CD8-positive, alpha-beta memory T cell (primary cell): ENCODE measurements around the gene MDM4. TPM values are rescaled to one million over a fixed set of nuclear protein-coding genes. Genes with fewer than 3 reads are reported as not detected.

Experiments used
- CTCF ChIA-PET: fragments of 350-600 bp; sonication (Branson Sonifier 250); formaldehyde crosslinking; loops from one replicate; lab custom pipeline; 2021; ENCODE audit warnings: antibody characterized with exemption; lab: Charles Lee
- POLR2A ChIA-PET: fragments of 350-600 bp; sonication (Branson Sonifier 250); formaldehyde crosslinking; loops from one replicate; lab custom pipeline; 2021; ENCODE audit warnings: antibody characterized with exemption; lab: Charles Lee
- DNase-seq, 5 donors: peaks; one replicate each; pipeline versions ENCODE4 v3.0.0 to v3.0.0-alpha.2; 2020 to 2022; ENCODE audit warnings: mixed read lengths in 1 of 5
- H3K27ac ChIP-seq: one replicate; pipeline ENCODE4 v1.7.0; 2013; ENCODE audit warnings: low read depth, mild to moderate bottlenecking, low read length, moderate library complexity
- H3K27me3 ChIP-seq: 2 replicates; pipeline ENCODE4 v1.7.0; 2013; ENCODE audit warnings: low read length, mild to moderate bottlenecking; ENCODE audit not compliant: insufficient read depth, poor library complexity, severe bottlenecking
- H3K36me3 ChIP-seq: 2 replicates; pipeline ENCODE4 v1.7.0; 2013; ENCODE audit warnings: mild to moderate bottlenecking, low read length, moderate library complexity; ENCODE audit not compliant: insufficient read depth
- H3K4me1 ChIP-seq: 2 replicates; pipeline ENCODE4 v1.7.0; 2013; ENCODE audit warnings: mild to moderate bottlenecking, low read length, moderate library complexity; ENCODE audit not compliant: insufficient read depth
- H3K4me3 ChIP-seq: 2 replicates; pipeline ENCODE4 v1.7.0; 2013; ENCODE audit warnings: mild to moderate bottlenecking, low read length
- H3K9me3 ChIP-seq: 2 replicates; pipeline ENCODE4 v1.7.0; 2013; ENCODE audit warnings: mild to moderate bottlenecking, low read length
- H3K27ac Mint-ChIP-seq, 8 donors: one replicate each; pipeline ENCODE4 v1.8.0; 2020 to 2021; ENCODE audit warnings: mixed read lengths in 8 of 8, mild to moderate bottlenecking in 6 of 8, inconsistent platforms in 3 of 8, moderate library complexity in 3 of 8
- H3K27me3 Mint-ChIP-seq, 2 donors: one replicate each; pipeline ENCODE4 v1.8.0; 2020 to 2021; ENCODE audit warnings: mixed read lengths in 2 of 2, mild to moderate bottlenecking in 1 of 2, moderate library complexity in 1 of 2
- H3K36me3 Mint-ChIP-seq, 3 donors: one replicate each; pipeline ENCODE4 v1.8.0; 2020 to 2021; ENCODE audit warnings: mixed read lengths in 3 of 3, inconsistent platforms in 1 of 3, mild to moderate bottlenecking in 1 of 3
- H3K4me1 Mint-ChIP-seq, 3 donors: one replicate each; pipeline ENCODE4 v1.8.0; 2020 to 2021; ENCODE audit warnings: mixed read lengths in 3 of 3, inconsistent platforms in 1 of 3, mild to moderate bottlenecking in 1 of 3
- H3K4me3 Mint-ChIP-seq, 7 donors: one replicate each; pipeline ENCODE4 v1.8.0; 2020 to 2021; ENCODE audit warnings: mixed read lengths in 7 of 7, mild to moderate bottlenecking in 6 of 7, moderate library complexity in 4 of 7, inconsistent platforms in 2 of 7
- H3K9me3 Mint-ChIP-seq, 5 donors: one replicate each; pipeline ENCODE4 v1.8.0; 2020 to 2022; ENCODE audit warnings: mixed read lengths in 5 of 5, mild to moderate bottlenecking in 3 of 5, moderate library complexity in 2 of 5, inconsistent platforms in 1 of 5
- polyA plus RNA-seq: library from polyadenylated mRNA; unstranded; fragments of 300-500 nt; fragmentation: Illumina TruSeq; gene quantifications from one replicate; pipeline ENCODE4 v1.2.3, GENCODE V29; 2021
- total RNA-seq, 2 experiments: library from RNA; stranded (reverse); gene quantifications; one replicate each; pipeline ENCODE4 v1.2.3, GENCODE V29; 2021

MDM4 gene
- total and polyA plus RNA-seq, 3 experiments from 2014 or later, result 13.6 to 80.7 (median 80.7) TPM

DNA sequence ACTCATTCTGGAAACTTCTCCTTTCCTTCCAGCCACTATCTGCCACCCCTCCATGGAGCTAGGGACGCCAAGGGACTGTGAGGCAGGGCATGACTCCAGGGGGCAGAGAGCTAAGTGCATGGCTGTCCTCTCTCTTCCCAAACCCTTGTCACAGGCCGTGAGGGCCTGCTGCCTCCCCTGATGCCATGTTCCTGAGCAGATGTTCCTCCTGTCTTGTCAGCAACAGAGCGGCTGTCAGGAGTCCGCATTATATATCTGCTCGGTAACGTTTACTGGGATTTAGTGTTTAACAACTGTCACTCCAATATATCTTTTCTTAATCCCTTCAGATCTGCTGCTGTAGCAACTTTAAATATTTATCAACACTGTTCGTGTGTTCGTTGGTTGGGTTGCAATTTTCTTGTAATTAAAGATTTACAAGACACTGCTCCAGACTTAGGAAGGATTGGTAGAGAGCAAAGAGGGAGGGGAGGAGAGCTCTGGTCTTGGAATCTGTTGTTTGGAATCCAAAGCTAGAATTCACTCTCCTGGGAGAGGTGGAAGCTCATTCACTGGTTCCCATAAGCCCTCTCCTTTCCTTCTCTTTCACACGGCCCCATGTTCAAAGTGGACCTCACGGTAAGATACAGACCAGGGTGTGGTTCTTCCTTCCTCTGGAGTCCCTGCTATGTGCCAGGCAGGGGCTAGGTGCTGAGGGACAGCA, 76.2 kb downstream of the MDM4 start:
- Histone ChIP-seq H3K4me1 (no peaks in the 10 kb centered on the region), H3K4me3 (no peak overlapping the region), H3K27me3 (no peaks in the 10 kb centered on the region), H3K27ac (no peak overlapping the region), H3K36me3 (no peaks in the 10 kb centered on the region), H3K9me3 (no peaks in the 10 kb centered on the region)
- H3K27ac Mint-ChIP-seq, result no peak overlapping the region
- H3K4me1 Mint-ChIP-seq, result peaks cover 0 to 1% (median 0%) of the 10 kb centered on the region in 3 donors
- no peaks in the 10 kb centered on the region for H3K9me3 Mint-ChIP-seq
- POLR2A ChIA-PET, result no interaction called here
- H3K36me3 Mint-ChIP-seq, result peaks cover 0 to 10% (median 6%) of the 10 kb centered on the region in 3 donors
- no peak overlapping the region for H3K4me3 Mint-ChIP-seq
- CTCF ChIA-PET, result no interaction called here
- no peak for DNase-seq
- H3K27me3 Mint-ChIP-seq, result no peaks in the 10 kb centered on the region

DNA sequence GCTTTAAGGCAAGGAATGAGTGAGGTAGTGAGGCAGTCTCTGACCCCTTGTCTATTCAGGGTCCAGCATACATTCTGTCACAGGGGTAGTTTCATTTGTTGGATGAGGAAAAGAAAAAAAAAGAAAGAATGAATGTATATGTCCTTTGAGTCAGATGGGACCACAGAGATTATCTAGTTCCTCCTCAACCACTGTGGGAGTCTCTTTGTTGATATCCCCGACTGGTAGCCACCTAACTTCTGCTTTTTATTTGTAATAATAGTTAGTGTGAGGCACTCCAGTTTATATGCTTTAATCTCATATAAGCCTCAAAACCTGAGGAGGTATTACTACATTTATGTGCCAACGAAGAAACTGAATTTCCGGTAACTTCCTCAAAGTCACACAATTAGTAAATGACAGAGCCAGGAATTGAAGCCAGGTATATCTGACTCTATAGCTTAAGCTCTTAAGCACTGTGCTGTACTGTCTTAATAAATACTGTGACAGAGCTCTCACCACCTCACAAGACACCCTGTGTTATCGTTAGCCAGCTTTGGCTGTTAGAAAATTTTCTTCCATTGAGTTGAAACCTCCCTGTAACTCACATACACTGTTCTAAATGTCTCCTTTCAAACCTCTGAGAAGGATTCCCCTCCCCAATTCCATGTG, 82.2 kb downstream of the MDM4 start:
- DNase-seq, result no peak
- peak overlapping the region in 1 of 8 donors; percentile 10 for H3K27ac Mint-ChIP-seq
- H3K4me3 ChIP-seq, result no peak overlapping the region
- H3K4me3 Mint-ChIP-seq, result no peak overlapping the region
- H3K36me3 Mint-ChIP-seq, result peaks cover 10 to 18% (median 12%) of the 10 kb centered on the region in 3 donors
- no peak overlapping the region for H3K27ac ChIP-seq
- POLR2A ChIA-PET, result interaction anchor here (0.6 kb wide), 1 partner anchor 583 kb away, joined by 16 read pairs; no protein-coding TSS in a partner anchor
- H3K9me3 Mint-ChIP-seq, result no peaks in the 10 kb centered on the region
- CTCF ChIA-PET, result no interaction called here
- no peaks in the 10 kb centered on the region for H3K9me3 ChIP-seq
- no peaks in the 10 kb centered on the region for H3K4me1 Mint-ChIP-seq
- no peaks in the 10 kb centered on the region for H3K36me3 ChIP-seq
- no peaks in the 10 kb centered on the region for H3K27me3 Mint-ChIP-seq
- H3K4me1 ChIP-seq, result no peaks in the 10 kb centered on the region
- H3K27me3 ChIP-seq, result no peaks in the 10 kb centered on the region

DNA sequence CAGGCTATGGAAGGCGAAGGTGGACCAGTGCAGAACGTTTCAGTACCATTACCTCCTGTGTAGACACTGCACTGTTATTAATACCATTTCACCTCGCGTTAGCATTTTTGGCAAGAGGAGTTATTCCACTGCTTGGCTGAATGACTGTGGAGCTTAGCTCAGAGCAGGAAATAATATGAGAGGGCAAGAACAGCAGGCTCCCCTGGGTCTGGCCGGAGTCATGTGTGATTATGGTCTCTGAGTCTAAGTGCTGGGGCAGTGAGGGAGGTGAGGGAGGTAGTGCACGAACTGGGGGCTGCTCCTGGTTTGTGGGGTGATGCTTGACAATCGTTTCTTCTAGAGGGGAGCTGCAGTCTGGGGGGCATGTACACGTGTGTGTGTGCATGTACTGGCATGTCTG, 82.9 kb downstream of the MDM4 start:
- Mint-ChIP-seq H3K27me3 (no peaks in the 10 kb centered on the region), H3K4me1 (no peaks in the 10 kb centered on the region), H3K36me3 (peaks cover 10 to 18% (median 12%) of the 10 kb centered on the region in 3 donors), H3K4me3 (no peak overlapping the region), H3K9me3 (no peaks in the 10 kb centered on the region), H3K27ac (peak overlapping the region in 1 of 8 donors; percentile 16)
- no peaks in the 10 kb centered on the region for H3K36me3 ChIP-seq
- POLR2A ChIA-PET, result no interaction called here
- H3K27ac ChIP-seq, result no peak overlapping the region
- no peak overlapping the region for H3K4me3 ChIP-seq
- no peaks in the 10 kb centered on the region for H3K4me1 ChIP-seq
- no peak for DNase-seq
- H3K9me3 ChIP-seq, result no peaks in the 10 kb centered on the region
- no peaks in the 10 kb centered on the region for H3K27me3 ChIP-seq
- CTCF ChIA-PET, result no interaction called here

DNA sequence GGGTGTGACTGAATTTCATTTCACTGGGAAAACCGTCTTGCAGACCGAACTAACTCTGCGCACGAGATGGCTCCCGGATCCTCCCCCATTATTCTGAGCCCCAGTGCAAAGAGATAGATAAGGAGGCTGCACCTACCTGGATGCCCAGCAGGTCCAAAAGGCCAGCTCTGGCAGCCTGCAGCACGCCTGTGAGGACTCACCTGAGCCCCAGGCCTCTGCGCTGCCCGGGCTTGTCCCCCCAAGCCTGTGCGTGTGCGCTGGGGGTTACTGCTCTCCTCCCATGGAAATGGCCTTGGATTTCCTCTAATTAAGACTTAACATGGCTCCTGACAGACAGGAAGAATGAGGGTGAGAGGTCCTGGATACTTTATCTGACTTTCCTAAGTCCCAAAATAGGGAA, 83.4 kb downstream of the MDM4 start:
- Histone ChIP-seq H3K36me3 (no peaks in the 10 kb centered on the region), H3K27me3 (no peaks in the 10 kb centered on the region), H3K27ac (no peak overlapping the region), H3K4me1 (no peaks in the 10 kb centered on the region), H3K9me3 (no peaks in the 10 kb centered on the region), H3K4me3 (no peak overlapping the region)
- Mint-ChIP-seq H3K9me3 (no peaks in the 10 kb centered on the region), H3K4me3 (no peak overlapping the region), H3K36me3 (peaks cover 10 to 18% (median 12%) of the 10 kb centered on the region in 3 donors), H3K27me3 (no peaks in the 10 kb centered on the region), H3K27ac (no peak overlapping the region), H3K4me1 (no peaks in the 10 kb centered on the region)
- ChIA-PET POLR2A (no interaction called here), CTCF (no interaction called here)
- DNase-seq, result no peak

DNA sequence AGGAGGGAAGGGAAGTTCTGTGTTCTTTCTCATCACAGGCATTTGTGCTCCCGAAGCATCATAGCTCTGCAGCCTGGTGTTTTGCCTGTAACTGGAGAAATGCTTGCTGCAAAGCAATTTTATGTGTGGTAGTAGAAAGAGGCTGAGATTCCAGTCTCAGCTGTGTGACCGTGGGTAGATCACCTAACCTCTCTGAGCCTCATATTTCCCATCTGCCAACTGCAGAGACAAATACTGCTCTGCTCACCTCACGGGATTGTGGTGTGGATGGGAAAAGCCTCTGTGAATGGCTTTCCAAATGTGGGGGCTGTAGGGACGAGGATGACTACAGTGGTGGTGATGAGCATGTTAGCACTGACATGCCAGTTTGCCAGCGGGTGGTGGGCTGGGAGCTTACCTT, 84.0 kb downstream of the MDM4 start:
- Histone ChIP-seq H3K27me3 (no peaks in the 10 kb centered on the region), H3K27ac (no peak overlapping the region), H3K4me1 (no peaks in the 10 kb centered on the region), H3K4me3 (no peak overlapping the region), H3K36me3 (no peaks in the 10 kb centered on the region), H3K9me3 (no peaks in the 10 kb centered on the region)
- no peaks in the 10 kb centered on the region for H3K9me3 Mint-ChIP-seq
- DNase-seq, result no peak
- H3K4me1 Mint-ChIP-seq, result no peaks in the 10 kb centered on the region
- CTCF ChIA-PET, result no interaction called here
- H3K27me3 Mint-ChIP-seq, result no peaks in the 10 kb centered on the region
- POLR2A ChIA-PET, result no interaction called here
- H3K36me3 Mint-ChIP-seq, result peaks cover 10 to 18% (median 12%) of the 10 kb centered on the region in 3 donors
- no peak overlapping the region for H3K27ac Mint-ChIP-seq
- H3K4me3 Mint-ChIP-seq, result no peak overlapping the region

DNA sequence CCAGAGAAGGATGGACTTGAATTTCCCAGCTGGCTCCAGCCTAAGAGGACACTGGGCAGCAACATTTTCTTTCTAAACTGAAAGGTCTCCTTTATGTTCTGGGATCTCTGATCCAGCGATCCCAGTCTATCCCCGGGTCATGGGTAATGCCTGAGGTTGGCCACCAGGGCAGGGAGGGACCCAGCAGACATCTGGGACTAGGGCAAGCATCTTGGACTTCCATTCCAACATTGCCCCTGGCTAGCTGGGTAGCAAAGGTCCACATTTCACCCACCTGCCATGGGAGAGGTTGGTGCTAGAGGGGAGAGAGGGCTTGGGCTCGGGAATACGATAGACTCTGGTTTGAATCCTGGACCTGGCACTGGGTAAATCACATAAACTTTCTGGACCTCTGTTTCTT, 84.8 kb downstream of the MDM4 start:
- Mint-ChIP-seq H3K9me3 (no peaks in the 10 kb centered on the region), H3K36me3 (peaks cover 8 to 13% (median 10%) of the 10 kb centered on the region in 3 donors), H3K4me1 (no peaks in the 10 kb centered on the region), H3K27ac (no peak overlapping the region), H3K27me3 (peaks cover under 1 to 1% of the 10 kb centered on the region in 2 donors), H3K4me3 (no peak overlapping the region)
- ChIA-PET POLR2A (no interaction called here), CTCF (no interaction called here)
- no peaks in the 10 kb centered on the region for H3K36me3 ChIP-seq
- DNase-seq, result no peak
- no peak overlapping the region for H3K27ac ChIP-seq
- no peaks in the 10 kb centered on the region for H3K4me1 ChIP-seq
- H3K27me3 ChIP-seq, result no peaks in the 10 kb centered on the region
- no peak overlapping the region for H3K4me3 ChIP-seq
- no peaks in the 10 kb centered on the region for H3K9me3 ChIP-seq

DNA sequence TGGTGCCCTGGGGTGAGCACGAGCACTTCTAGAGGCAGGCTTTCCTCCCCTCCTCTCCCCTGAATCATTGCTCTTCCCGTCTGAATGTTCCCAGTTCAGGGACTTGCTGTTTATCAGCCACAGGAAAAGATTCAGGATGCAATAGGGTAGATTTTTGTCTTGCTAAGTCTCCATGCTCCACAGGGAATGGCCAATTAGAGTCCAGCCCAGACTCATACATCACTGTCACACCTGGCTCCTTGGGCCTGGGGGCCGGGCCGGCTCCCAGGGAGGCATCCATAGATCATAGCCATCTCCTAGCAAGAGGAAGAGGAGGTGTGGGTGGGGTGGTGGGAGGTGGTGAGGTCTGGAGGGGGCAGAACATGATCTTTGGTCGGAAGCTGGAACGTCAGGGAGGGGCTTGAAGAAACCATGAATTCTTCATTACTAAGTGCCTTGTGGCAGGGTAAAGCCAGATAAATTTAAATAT, 85.9 kb downstream of the MDM4 start:
- no peaks in the 10 kb centered on the region for H3K9me3 Mint-ChIP-seq
- H3K27me3 Mint-ChIP-seq, result peaks cover 1 to 11% of the 10 kb centered on the region in 2 donors
- peaks cover 6 to 10% (median 9%) of the 10 kb centered on the region in 3 donors for H3K36me3 Mint-ChIP-seq
- Histone ChIP-seq H3K27ac (no peak overlapping the region), H3K9me3 (no peaks in the 10 kb centered on the region), H3K36me3 (no peaks in the 10 kb centered on the region), H3K27me3 (no peaks in the 10 kb centered on the region), H3K4me1 (no peaks in the 10 kb centered on the region), H3K4me3 (no peak overlapping the region)
- H3K4me3 Mint-ChIP-seq, result no peak overlapping the region
- no peak for DNase-seq
- no peak overlapping the region for H3K27ac Mint-ChIP-seq
- ChIA-PET POLR2A (no interaction called here), CTCF (no interaction called here)
- H3K4me1 Mint-ChIP-seq, result no peaks in the 10 kb centered on the region

DNA sequence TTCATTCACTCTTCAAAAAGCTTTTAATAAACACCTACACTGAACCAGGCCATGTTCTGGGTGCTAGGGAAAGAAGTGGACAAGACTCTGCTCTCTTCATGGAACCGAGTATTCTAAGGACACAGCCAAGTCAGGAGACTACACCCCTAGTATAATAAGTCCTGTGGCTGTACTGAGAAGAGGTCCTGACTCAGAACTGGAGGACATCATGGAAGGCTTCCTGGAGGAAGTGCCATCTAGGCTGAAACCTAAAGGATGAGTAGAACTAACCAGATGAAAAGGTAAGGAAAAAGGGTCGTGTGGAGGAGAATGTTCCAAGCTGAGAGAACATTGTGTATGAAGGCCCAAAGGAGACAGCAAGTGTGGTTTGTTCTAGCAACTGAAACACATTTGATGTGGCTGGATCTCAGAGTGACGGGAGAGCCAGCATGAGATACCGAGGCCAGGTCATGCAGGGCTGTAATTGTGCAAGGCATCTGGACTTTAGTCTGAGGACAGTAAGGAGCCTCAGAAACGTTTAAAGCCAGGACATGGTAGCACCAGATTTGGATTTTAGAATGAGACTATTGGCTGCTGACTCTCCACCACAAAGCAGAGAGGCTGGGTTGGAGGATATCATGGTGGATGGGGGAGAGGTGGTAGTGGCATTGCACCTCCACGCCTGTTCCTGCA, 86.8 kb downstream of the MDM4 start:
- DNase-seq, result no peak
- Histone ChIP-seq H3K36me3 (no peaks in the 10 kb centered on the region), H3K27ac (no peak overlapping the region), H3K4me1 (no peaks in the 10 kb centered on the region), H3K9me3 (no peaks in the 10 kb centered on the region), H3K4me3 (no peak overlapping the region), H3K27me3 (no peaks in the 10 kb centered on the region)
- H3K4me1 Mint-ChIP-seq, result no peaks in the 10 kb centered on the region
- no peak overlapping the region for H3K27ac Mint-ChIP-seq
- peaks cover 4 to 10% (median 4%) of the 10 kb centered on the region in 3 donors for H3K36me3 Mint-ChIP-seq
- POLR2A ChIA-PET, result no interaction called here
- H3K9me3 Mint-ChIP-seq, result no peaks in the 10 kb centered on the region
- peaks cover 3 to 16% of the 10 kb centered on the region in 2 donors for H3K27me3 Mint-ChIP-seq
- CTCF ChIA-PET, result no interaction called here
- peak overlapping the region in 1 of 7 donors; percentile 65 for H3K4me3 Mint-ChIP-seq
